HEK293 (cell line): ENCODE results near the gene ASXL3.

Experiments
- GFI1B ChIP-seq: fragments of 450-650 bp; formaldehyde crosslinking; IDR thresholded peaks from 2 replicates; pipeline ENCODE4 v1.5.1; 2016; ENCODE audit warnings: missing biosample characterization, missing genetic modification characterization
- GLIS2 ChIP-seq: fragments of 450-650 bp; formaldehyde crosslinking; IDR thresholded peaks from 2 replicates; pipeline ENCODE4 v1.5.1; 2016; ENCODE audit warnings: missing biosample characterization, missing genetic modification characterization
- KLF1 ChIP-seq: fragments of 450-650 bp; formaldehyde crosslinking; IDR thresholded peaks from 2 replicates; pipeline ENCODE4 v1.5.1; 2016; ENCODE audit warnings: missing biosample characterization, missing genetic modification characterization
- RBAK ChIP-seq: fragments of 450-650 bp; formaldehyde crosslinking; IDR thresholded peaks from 2 replicates; pipeline ENCODE4 v1.5.1; 2016; ENCODE audit warnings: missing biosample characterization, missing genetic modification characterization
- ZBTB20 ChIP-seq: fragments of 450-650 bp; formaldehyde crosslinking; IDR thresholded peaks from 2 replicates; pipeline ENCODE4 v1.5.1; 2016; ENCODE audit warnings: missing biosample characterization, missing genetic modification characterization
- ZBTB8A ChIP-seq: fragments of 450-650 bp; formaldehyde crosslinking; IDR thresholded peaks from 2 replicates; pipeline ENCODE4 v1.5.1; 2016; ENCODE audit warnings: missing biosample characterization, missing genetic modification characterization
- ZFP37 ChIP-seq: fragments of 450-650 bp; formaldehyde crosslinking; IDR thresholded peaks from 2 replicates; pipeline ENCODE4 v1.5.1; 2016; ENCODE audit warnings: missing biosample characterization, missing genetic modification characterization
- ZFP69B ChIP-seq: fragments of 450-650 bp; formaldehyde crosslinking; IDR thresholded peaks from 2 replicates; pipeline ENCODE4 v1.5.1; 2016; ENCODE audit warnings: missing biosample characterization, missing genetic modification characterization
- ZNF184 ChIP-seq: fragments of 450-650 bp; IDR thresholded peaks from 2 replicates; pipeline ENCODE4 v1.5.1; 2018; ENCODE audit warnings: missing biosample characterization, mild to moderate bottlenecking, missing genetic modification characterization
- ZNF19 ChIP-seq: fragments of 450-650 bp; formaldehyde crosslinking; IDR thresholded peaks from 2 replicates; pipeline ENCODE4; 2016; ENCODE audit warnings: missing biosample characterization, missing genetic modification characterization, low read depth
- ZNF2 ChIP-seq: fragments of 450-650 bp; formaldehyde crosslinking; IDR thresholded peaks from 2 replicates; pipeline ENCODE4 v1.5.1; 2016; ENCODE audit warnings: missing biosample characterization, missing genetic modification characterization
- ZNF223 ChIP-seq: fragments of 450-650 bp; formaldehyde crosslinking; IDR thresholded peaks from 2 replicates; pipeline ENCODE4 v1.5.1; 2016; ENCODE audit warnings: missing biosample characterization, missing genetic modification characterization
- ZNF292 ChIP-seq: fragments of 450-650 bp; formaldehyde crosslinking; IDR thresholded peaks from 2 replicates; pipeline ENCODE4 v1.5.1; 2016; ENCODE audit warnings: low read depth, missing biosample characterization, missing genetic modification characterization, borderline replicate concordance
- ZNF404 ChIP-seq: fragments of 450-650 bp; formaldehyde crosslinking; IDR thresholded peaks from 2 replicates; pipeline ENCODE4 v1.5.1; 2017; ENCODE audit warnings: missing biosample characterization, missing genetic modification characterization
- ZNF473 ChIP-seq: fragments of 450-650 bp; formaldehyde crosslinking; IDR thresholded peaks from 2 replicates; pipeline ENCODE4 v1.5.1; 2017; ENCODE audit warnings: missing biosample characterization, missing genetic modification characterization
- ZNF510 ChIP-seq: fragments of 450-650 bp; formaldehyde crosslinking; IDR thresholded peaks from 2 replicates; pipeline ENCODE4 v1.5.1; 2018; ENCODE audit warnings: mild to moderate bottlenecking, missing genetic modification characterization, missing biosample characterization; ENCODE audit not compliant: insufficient replicate concordance
- ZNF596 ChIP-seq: fragments of 450-650 bp; IDR thresholded peaks from 2 replicates; pipeline ENCODE4 v1.5.0; 2018; ENCODE audit warnings: missing biosample characterization, mild to moderate bottlenecking, missing genetic modification characterization, moderate library complexity
- ZNF624 ChIP-seq: fragments of 450-650 bp; formaldehyde crosslinking; IDR thresholded peaks from 2 replicates; pipeline ENCODE4 v1.5.1; 2017; ENCODE audit warnings: missing biosample characterization, missing genetic modification characterization
- ZNF677 ChIP-seq: fragments of 450-650 bp; IDR thresholded peaks from 2 replicates; pipeline ENCODE4 v1.5.0; 2018; ENCODE audit warnings: missing biosample characterization, mild to moderate bottlenecking, missing genetic modification characterization, moderate library complexity
- ZNF747 ChIP-seq: fragments of 450-650 bp; formaldehyde crosslinking; IDR thresholded peaks from 2 replicates; pipeline ENCODE4 v1.5.1; 2016; ENCODE audit warnings: missing biosample characterization, missing genetic modification characterization
- ZSCAN16 ChIP-seq: fragments of 450-650 bp; formaldehyde crosslinking; IDR thresholded peaks from 2 replicates; pipeline ENCODE4 v1.5.1; 2016; ENCODE audit warnings: missing biosample characterization, missing genetic modification characterization
- TF ChIP-seq, protein P1 (sequence below): fragments of 450-650 bp; formaldehyde crosslinking; IDR thresholded peaks from 2 replicates; pipeline ENCODE4 v1.5.1; 2016; ENCODE audit warnings: missing biosample characterization, missing genetic modification characterization, low read depth
- TF ChIP-seq, protein P2 (sequence below): fragments of 450-650 bp; formaldehyde crosslinking; IDR thresholded peaks from 2 replicates; pipeline ENCODE4 v1.5.1; 2016; ENCODE audit warnings: missing biosample characterization, missing genetic modification characterization
- TF ChIP-seq, protein P3 (sequence below): fragments of 450-650 bp; formaldehyde crosslinking; IDR thresholded peaks from 2 replicates; pipeline ENCODE4 v1.5.1; 2017; ENCODE audit warnings: missing biosample characterization, missing genetic modification characterization
- TF ChIP-seq, protein P4 (sequence below): fragments of 450-650 bp; formaldehyde crosslinking; IDR thresholded peaks from 2 replicates; pipeline ENCODE4 v1.5.1; 2016; ENCODE audit warnings: missing biosample characterization, missing genetic modification characterization
- TF ChIP-seq, protein P5 (sequence below): fragments of 450-650 bp; formaldehyde crosslinking; optimal IDR thresholded peaks from 2 replicates; pipeline ENCODE3; 2016; ENCODE audit warnings: missing biosample characterization, mild to moderate bottlenecking, missing genetic modification characterization
- TF ChIP-seq, protein P6 (sequence below): fragments of 450-650 bp; formaldehyde crosslinking; IDR thresholded peaks from 2 replicates; pipeline ENCODE4 v1.5.1; 2016; ENCODE audit warnings: missing biosample characterization, missing genetic modification characterization
- TF ChIP-seq, protein P7 (sequence below): fragments of 450-650 bp; formaldehyde crosslinking; IDR thresholded peaks from 2 replicates; pipeline ENCODE4 v1.5.1; 2016; ENCODE audit warnings: missing biosample characterization, missing genetic modification characterization

ASXL3 gene

DNA sequence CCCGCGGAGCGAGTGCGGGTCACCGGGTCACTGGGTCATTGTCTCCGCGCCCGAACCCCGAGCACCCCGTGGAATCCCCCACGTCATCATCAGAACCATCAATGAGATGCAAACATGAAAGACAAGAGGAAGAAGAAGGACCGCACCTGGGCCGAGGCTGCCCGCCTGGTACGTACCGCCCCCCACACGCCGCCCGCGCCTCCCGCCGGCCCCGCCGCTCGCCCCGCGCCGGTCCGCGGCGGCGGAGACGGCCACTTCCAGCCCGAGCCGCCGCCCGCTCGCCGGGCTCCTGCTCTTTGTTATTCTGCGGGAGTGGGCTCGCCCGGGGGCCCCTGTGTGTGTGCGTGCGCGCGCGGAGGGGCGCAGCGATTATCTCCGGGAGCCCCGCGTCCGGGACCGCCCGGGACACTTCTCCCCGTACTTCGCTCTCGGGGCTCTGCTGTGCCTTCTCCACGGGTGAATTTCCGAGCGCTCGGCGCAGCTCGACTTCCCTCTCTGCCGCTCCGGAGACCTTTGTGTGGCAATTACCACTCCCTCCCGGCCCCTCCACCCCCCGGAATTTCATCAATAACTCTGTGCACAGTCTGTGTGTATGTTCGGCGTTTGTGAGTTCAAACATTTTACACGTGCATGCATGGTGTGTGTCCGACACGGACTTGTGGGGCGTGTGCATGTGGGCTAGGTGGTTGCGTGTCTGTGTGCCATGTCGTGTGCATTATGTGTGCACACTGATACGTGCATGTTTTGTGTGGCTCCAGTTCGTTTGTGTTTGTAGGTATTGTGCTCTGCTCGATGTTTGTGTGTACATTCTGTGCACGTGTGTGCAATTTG lies 714 bp downstream of the ASXL3 start (continued):
- TF ChIP-seq, protein P1, sequence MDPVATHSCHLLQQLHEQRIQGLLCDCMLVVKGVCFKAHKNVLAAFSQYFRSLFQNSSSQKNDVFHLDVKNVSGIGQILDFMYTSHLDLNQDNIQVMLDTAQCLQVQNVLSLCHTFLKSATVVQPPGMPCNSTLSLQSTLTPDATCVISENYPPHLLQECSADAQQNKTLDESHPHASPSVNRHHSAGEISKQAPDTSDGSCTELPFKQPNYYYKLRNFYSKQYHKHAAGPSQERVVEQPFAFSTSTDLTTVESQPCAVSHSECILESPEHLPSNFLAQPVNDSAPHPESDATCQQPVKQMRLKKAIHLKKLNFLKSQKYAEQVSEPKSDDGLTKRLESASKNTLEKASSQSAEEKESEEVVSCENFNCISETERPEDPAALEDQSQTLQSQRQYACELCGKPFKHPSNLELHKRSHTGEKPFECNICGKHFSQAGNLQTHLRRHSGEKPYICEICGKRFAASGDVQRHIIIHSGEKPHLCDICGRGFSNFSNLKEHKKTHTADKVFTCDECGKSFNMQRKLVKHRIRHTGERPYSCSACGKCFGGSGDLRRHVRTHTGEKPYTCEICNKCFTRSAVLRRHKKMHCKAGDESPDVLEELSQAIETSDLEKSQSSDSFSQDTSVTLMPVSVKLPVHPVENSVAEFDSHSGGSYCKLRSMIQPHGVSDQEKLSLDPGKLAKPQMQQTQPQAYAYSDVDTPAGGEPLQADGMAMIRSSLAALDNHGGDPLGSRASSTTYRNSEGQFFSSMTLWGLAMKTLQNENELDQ (tag by site-specific recombination): no peak
- TF ChIP-seq ZBTB8A (no peak; the same call in 1 of the 2 replicates), ZBTB20 (tag by site-specific recombination) (peak; percentile 83), ZNF677 (tag by site-specific recombination) (no peak), ZNF184 (tag by site-specific recombination) (no peak), ZNF404 (tag by site-specific recombination) (no peak), ZFP37 (tag by site-specific recombination) (peak; percentile 96), ZNF624 (tag by site-specific recombination) (no peak), ZNF2 (peak; percentile 91), ZNF223 (tag by site-specific recombination) (no peak), ZSCAN16 (tag by site-specific recombination) (no peak; the same call in 1 of the 2 replicates), GFI1B (no peak), ZNF596 (tag by site-specific recombination) (no peak), RBAK (tag by site-specific recombination) (no peak), ZFP69B (no peak), GLIS2 (peak; percentile 57), ZNF292 (no peak), ZNF747 (tag by site-specific recombination) (no peak), ZNF473 (tag by site-specific recombination) (no peak), ZNF510 (tag by site-specific recombination) (no peak), KLF1 (tag by site-specific recombination) (peak; percentile 70; the same call in 1 of the 2 replicates), ZNF19 (no peak)
- TF ChIP-seq, protein P2, sequence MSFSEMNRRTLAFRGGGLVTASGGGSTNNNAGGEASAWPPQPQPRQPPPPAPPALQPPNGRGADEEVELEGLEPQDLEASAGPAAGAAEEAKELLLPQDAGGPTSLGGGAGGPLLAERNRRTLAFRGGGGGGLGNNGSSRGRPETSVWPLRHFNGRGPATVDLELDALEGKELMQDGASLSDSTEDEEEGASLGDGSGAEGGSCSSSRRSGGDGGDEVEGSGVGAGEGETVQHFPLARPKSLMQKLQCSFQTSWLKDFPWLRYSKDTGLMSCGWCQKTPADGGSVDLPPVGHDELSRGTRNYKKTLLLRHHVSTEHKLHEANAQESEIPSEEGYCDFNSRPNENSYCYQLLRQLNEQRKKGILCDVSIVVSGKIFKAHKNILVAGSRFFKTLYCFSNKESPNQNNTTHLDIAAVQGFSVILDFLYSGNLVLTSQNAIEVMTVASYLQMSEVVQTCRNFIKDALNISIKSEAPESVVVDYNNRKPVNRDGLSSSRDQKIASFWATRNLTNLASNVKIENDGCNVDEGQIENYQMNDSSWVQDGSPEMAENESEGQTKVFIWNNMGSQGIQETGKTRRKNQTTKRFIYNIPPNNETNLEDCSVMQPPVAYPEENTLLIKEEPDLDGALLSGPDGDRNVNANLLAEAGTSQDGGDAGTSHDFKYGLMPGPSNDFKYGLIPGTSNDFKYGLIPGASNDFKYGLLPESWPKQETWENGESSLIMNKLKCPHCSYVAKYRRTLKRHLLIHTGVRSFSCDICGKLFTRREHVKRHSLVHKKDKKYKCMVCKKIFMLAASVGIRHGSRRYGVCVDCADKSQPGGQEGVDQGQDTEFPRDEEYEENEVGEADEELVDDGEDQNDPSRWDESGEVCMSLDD (tag by site-specific recombination): peak; percentile 67
- TF ChIP-seq, protein P3, sequence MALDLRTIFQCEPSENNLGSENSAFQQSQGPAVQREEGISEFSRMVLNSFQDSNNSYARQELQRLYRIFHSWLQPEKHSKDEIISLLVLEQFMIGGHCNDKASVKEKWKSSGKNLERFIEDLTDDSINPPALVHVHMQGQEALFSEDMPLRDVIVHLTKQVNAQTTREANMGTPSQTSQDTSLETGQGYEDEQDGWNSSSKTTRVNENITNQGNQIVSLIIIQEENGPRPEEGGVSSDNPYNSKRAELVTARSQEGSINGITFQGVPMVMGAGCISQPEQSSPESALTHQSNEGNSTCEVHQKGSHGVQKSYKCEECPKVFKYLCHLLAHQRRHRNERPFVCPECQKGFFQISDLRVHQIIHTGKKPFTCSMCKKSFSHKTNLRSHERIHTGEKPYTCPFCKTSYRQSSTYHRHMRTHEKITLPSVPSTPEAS (tag by site-specific recombination): peak; percentile 98
- TF ChIP-seq, protein P4, sequence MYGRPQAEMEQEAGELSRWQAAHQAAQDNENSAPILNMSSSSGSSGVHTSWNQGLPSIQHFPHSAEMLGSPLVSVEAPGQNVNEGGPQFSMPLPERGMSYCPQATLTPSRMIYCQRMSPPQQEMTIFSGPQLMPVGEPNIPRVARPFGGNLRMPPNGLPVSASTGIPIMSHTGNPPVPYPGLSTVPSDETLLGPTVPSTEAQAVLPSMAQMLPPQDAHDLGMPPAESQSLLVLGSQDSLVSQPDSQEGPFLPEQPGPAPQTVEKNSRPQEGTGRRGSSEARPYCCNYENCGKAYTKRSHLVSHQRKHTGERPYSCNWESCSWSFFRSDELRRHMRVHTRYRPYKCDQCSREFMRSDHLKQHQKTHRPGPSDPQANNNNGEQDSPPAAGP (tag by site-specific recombination): peak; percentile 39; the same call in 1 of the 2 replicates
- TF ChIP-seq, protein P5, sequence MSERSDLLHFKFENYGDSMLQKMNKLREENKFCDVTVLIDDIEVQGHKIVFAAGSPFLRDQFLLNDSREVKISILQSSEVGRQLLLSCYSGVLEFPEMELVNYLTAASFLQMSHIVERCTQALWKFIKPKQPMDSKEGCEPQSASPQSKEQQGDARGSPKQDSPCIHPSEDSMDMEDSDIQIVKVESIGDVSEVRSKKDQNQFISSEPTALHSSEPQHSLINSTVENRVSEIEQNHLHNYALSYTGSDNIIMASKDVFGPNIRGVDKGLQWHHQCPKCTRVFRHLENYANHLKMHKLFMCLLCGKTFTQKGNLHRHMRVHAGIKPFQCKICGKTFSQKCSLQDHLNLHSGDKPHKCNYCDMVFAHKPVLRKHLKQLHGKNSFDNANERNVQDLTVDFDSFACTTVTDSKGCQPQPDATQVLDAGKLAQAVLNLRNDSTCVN (tag by site-specific recombination): peak; percentile 81
- TF ChIP-seq, protein P6, sequence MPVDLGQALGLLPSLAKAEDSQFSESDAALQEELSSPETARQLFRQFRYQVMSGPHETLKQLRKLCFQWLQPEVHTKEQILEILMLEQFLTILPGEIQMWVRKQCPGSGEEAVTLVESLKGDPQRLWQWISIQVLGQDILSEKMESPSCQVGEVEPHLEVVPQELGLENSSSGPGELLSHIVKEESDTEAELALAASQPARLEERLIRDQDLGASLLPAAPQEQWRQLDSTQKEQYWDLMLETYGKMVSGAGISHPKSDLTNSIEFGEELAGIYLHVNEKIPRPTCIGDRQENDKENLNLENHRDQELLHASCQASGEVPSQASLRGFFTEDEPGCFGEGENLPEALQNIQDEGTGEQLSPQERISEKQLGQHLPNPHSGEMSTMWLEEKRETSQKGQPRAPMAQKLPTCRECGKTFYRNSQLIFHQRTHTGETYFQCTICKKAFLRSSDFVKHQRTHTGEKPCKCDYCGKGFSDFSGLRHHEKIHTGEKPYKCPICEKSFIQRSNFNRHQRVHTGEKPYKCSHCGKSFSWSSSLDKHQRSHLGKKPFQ (tag by site-specific recombination): peak; percentile 42; the same call in 1 of the 2 replicates
- TF ChIP-seq, protein P7, sequence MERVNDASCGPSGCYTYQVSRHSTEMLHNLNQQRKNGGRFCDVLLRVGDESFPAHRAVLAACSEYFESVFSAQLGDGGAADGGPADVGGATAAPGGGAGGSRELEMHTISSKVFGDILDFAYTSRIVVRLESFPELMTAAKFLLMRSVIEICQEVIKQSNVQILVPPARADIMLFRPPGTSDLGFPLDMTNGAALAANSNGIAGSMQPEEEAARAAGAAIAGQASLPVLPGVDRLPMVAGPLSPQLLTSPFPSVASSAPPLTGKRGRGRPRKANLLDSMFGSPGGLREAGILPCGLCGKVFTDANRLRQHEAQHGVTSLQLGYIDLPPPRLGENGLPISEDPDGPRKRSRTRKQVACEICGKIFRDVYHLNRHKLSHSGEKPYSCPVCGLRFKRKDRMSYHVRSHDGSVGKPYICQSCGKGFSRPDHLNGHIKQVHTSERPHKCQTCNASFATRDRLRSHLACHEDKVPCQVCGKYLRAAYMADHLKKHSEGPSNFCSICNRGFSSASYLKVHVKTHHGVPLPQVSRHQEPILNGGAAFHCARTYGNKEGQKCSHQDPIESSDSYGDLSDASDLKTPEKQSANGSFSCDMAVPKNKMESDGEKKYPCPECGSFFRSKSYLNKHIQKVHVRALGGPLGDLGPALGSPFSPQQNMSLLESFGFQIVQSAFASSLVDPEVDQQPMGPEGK (tag by site-specific recombination): peak; percentile 65
